ENCODE results near the gene DDHD1. TPM values are rescaled to one million over a fixed set of nuclear protein-coding genes. Genes with fewer than 3 reads are reported as not detected.

Gene DDHD1
- total RNA-seq, 1 experiment from 2014 or later, result 10.6 TPM

DNA sequence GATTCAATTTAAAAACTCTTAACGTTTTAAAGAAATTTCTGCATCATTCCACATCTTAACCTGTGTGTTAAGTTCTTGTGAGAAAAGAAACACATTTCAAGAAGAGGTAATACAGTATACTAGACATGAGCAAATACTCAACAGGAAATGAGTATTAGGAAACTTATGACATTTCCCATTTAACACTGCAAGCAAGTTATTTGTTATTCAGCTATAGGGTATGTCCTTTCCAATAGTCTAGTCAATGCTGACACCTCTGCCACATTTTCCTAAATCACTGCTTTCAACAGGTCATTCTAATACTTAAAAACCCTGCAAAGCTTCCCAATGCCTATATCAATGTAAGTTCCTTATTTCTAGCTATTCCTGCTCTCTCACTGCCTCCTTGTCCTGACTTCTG, 93.1 kb downstream of the DDHD1 start:
- DNase-seq (ENCODE audit: low read depth, low spot score) (no peak), ATAC-seq (no peak)
- H3K9me3 ChIP-seq (ENCODE audit: control insufficient read depth, insufficient read depth, low read depth, low read length), result no peaks in the 10 kb centered on the region
- in situ Hi-C loops (cut with HindIII; ENCODE audit: low pct_unique_long_range_greater_than_20kb, low sequenced_read_pairs) (no loop called here), intact Hi-C loops (cut with micrococcal nuclease; ENCODE audit: unreplicated experiment) (no loop called here)
- POLR2A ChIA-PET, result no interaction called here
- H3K4me3 ChIP-seq (ENCODE audit: low read depth in 2 of 2, low read length in 2 of 2), result no peak overlapping the region
- no TSS peak for BruUV-seq (replicated peaks)
- H3K36me3 ChIP-seq (ENCODE audit: control insufficient read depth, insufficient read depth, low read length), result no peaks in the 10 kb centered on the region; the same call in 1 of the 2 replicates
- no peak overlapping the region for H3K27ac ChIP-seq (ENCODE audit: low read length)
- CTCF ChIA-PET, result no interaction called here
- no peaks in the 10 kb centered on the region for H3K27me3 ChIP-seq (ENCODE audit: control insufficient read depth, insufficient read depth, low read length)
- H3K4me1 ChIP-seq (ENCODE audit: control insufficient read depth, insufficient read depth, low read length), result no peaks in the 10 kb centered on the region
- TF ChIP-seq, protein P1, sequence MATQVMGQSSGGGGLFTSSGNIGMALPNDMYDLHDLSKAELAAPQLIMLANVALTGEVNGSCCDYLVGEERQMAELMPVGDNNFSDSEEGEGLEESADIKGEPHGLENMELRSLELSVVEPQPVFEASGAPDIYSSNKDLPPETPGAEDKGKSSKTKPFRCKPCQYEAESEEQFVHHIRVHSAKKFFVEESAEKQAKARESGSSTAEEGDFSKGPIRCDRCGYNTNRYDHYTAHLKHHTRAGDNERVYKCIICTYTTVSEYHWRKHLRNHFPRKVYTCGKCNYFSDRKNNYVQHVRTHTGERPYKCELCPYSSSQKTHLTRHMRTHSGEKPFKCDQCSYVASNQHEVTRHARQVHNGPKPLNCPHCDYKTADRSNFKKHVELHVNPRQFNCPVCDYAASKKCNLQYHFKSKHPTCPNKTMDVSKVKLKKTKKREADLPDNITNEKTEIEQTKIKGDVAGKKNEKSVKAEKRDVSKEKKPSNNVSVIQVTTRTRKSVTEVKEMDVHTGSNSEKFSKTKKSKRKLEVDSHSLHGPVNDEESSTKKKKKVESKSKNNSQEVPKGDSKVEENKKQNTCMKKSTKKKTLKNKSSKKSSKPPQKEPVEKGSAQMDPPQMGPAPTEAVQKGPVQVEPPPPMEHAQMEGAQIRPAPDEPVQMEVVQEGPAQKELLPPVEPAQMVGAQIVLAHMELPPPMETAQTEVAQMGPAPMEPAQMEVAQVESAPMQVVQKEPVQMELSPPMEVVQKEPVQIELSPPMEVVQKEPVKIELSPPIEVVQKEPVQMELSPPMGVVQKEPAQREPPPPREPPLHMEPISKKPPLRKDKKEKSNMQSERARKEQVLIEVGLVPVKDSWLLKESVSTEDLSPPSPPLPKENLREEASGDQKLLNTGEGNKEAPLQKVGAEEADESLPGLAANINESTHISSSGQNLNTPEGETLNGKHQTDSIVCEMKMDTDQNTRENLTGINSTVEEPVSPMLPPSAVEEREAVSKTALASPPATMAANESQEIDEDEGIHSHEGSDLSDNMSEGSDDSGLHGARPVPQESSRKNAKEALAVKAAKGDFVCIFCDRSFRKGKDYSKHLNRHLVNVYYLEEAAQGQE (IDR thresholded peaks at IDR 0.05; ENCODE audit: insufficient read depth in 1 of 2, low read depth in 2 of 2, low read length in 1 of 2), result no peak
- TF ChIP-seq SIN3A (IDR thresholded peaks at IDR 0.05; ENCODE audit: borderline replicate concordance, insufficient read depth, low read depth, low read length), result no peak
- TF ChIP-seq, protein P2, sequence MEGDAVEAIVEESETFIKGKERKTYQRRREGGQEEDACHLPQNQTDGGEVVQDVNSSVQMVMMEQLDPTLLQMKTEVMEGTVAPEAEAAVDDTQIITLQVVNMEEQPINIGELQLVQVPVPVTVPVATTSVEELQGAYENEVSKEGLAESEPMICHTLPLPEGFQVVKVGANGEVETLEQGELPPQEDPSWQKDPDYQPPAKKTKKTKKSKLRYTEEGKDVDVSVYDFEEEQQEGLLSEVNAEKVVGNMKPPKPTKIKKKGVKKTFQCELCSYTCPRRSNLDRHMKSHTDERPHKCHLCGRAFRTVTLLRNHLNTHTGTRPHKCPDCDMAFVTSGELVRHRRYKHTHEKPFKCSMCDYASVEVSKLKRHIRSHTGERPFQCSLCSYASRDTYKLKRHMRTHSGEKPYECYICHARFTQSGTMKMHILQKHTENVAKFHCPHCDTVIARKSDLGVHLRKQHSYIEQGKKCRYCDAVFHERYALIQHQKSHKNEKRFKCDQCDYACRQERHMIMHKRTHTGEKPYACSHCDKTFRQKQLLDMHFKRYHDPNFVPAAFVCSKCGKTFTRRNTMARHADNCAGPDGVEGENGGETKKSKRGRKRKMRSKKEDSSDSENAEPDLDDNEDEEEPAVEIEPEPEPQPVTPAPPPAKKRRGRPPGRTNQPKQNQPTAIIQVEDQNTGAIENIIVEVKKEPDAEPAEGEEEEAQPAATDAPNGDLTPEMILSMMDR (IDR thresholded peaks at IDR 0.05), result no peak
- no peak for TF ChIP-seq TCF7L2 (IDR thresholded peaks at IDR 0.05; ENCODE audit: low read depth, low read length)
- no peak for TF ChIP-seq POLR2AphosphoS5 (IDR thresholded peaks at IDR 0.05; ENCODE audit: low read depth, low read length)

DNA sequence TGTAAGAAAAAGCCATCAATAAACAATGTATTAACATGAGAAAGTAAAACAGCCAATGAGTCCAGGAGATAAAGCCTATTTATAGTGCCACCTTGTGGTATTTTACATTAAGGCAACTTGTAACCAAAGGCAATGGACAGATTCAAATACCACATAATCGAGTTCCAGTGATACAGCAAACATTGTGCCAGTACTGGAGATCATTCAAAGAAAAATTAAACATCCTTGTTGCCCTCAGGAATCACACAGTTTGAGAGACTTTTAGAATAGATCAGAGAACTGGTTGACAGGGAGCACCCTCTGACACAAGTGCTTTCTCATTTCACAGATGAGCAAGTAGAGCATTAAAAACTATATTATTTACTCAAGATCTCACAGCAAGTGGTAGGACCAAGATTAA, 98.1 kb downstream of the DDHD1 start:
- H3K27ac ChIP-seq (ENCODE audit: low read length), result no peak overlapping the region
- H3K4me1 ChIP-seq (ENCODE audit: control insufficient read depth, insufficient read depth, low read length), result no peaks in the 10 kb centered on the region
- no peaks in the 10 kb centered on the region for H3K27me3 ChIP-seq (ENCODE audit: control insufficient read depth, insufficient read depth, low read length)
- H3K9me3 ChIP-seq (ENCODE audit: control insufficient read depth, insufficient read depth, low read depth, low read length), result no peaks in the 10 kb centered on the region
- intact Hi-C loops (cut with micrococcal nuclease; ENCODE audit: unreplicated experiment), result no loop called here
- no peaks in the 10 kb centered on the region; the same call in 1 of the 2 replicates for H3K36me3 ChIP-seq (ENCODE audit: control insufficient read depth, insufficient read depth, low read length)
- no TSS peak for BruUV-seq (replicated peaks)
- peak; percentile 25 for DNase-seq (ENCODE audit: low read depth, low spot score)
- ChIA-PET CTCF (no interaction called here), POLR2A (no interaction called here)
- H3K4me3 ChIP-seq (ENCODE audit: low read depth in 2 of 2, low read length in 2 of 2), result no peak overlapping the region
- in situ Hi-C loops (cut with HindIII; ENCODE audit: low pct_unique_long_range_greater_than_20kb, low sequenced_read_pairs), result no loop called here
- peak; percentile 80 for ATAC-seq
- TF ChIP-seq POLR2AphosphoS5 (IDR thresholded peaks at IDR 0.05; ENCODE audit: low read depth, low read length) (no peak), SIN3A (IDR thresholded peaks at IDR 0.05; ENCODE audit: borderline replicate concordance, insufficient read depth, low read depth, low read length) (no peak), TCF7L2 (IDR thresholded peaks at IDR 0.05; ENCODE audit: low read depth, low read length) (no peak)
- TF ChIP-seq, protein P1 (IDR thresholded peaks at IDR 0.05; ENCODE audit: insufficient read depth in 1 of 2, low read depth in 2 of 2, low read length in 1 of 2), result no peak
- TF ChIP-seq, protein P2 (IDR thresholded peaks at IDR 0.05), result peak; percentile 61; the same call in 1 of the 2 replicates
